Left hindlimb (tissue), 1 donor: ENCODE results near the gene APOBEC3C.
"Not testable (repeated sequence)": the region's sequence is repeated elsewhere in the genome, so short reads cannot be mapped to it uniquely, and the experiment has no call there.

Experiments
- DNase-seq: peaks from one replicate; pipeline ENCODE4 v3.0.0-alpha.2; 2018

The APOBEC3C gene

DNA sequence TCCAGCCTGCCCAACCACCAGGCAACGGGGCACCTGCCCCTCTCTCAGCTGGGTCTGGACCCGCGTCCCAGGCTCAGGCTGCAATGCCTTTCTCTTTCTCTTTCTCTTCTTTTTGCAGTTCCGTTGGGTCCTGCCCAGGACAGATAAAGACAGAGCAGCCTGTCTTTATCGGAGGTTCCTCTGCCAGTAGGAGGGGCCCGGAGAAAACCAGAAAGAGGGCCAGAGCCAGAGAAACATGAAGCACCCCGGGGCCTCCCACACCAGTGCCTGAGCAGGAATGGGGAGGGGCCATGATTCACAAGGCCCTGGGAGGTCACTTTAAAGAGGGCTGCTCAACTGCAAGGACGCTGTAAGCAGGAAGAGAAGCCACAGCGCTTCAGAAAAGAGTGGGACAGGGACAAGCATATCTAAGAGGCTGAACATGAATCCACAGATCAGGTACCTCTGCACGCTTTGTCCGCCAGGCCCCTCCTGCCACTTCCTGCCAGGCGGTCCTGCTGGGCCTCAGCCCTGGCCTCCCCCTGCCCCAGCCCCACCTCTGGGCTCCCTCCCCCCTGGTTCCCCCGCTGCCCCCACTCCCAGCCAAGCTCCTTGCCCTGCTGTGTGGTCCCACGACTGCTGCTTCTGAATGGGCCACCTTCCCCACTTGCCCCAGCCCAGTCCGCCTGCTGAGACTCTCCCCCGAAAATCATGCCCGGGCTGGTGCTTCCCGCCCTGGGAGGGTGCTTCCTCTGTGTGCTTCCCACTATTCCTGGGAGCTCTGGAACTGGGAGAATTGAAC lies at the start of gene APOBEC3C:
TSS of gene APOBEC3C (plus strand) at position 316 of the 781 bp plus-strand sequence. CDS start at position 422, 106 bp downstream.
- DNase-seq, result peak; percentile 65

DNA sequence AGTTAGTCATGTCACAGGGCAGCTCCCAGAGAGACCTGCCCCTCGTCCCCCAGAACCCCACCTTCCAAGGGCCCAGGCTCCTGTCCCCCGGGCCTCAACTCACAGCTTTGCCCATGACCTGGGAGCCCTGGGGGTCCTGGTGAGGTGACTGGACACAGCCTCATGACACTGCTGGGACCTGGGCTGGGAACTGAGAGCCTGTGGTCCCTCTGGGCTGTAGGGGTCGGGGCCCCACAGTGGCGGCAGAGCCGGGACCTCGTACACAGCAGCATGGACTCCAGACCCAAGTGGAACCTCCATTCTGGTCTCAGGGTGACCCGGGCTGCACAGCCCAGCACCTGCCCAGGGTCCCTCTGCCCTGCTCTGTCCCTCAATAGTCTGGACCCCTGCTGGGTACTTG lies 49.8 kb upstream of the APOBEC3C start:
- peak; percentile 20 for DNase-seq

DNA sequence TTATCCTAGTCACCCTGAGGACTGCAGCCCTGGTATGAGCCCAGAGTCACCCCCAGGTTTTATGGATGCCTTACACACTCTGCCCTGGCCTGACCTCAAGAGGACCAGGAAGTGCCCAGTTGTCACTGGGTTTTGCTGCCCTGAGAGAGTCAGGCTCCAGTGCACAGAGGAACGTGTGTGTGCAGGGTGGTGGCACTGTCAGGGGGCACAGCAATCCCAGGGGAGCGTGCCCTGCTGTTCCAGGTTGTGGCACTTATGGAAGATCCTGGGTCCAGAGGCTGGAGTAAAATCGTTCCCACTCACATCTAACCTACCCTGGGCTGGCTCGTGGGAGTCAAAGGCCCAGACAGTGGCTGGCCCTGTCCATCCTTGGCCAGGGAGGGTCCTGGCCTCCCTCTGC lies 49.1 kb upstream of the APOBEC3C start:
- peak; percentile 12 for DNase-seq

DNA sequence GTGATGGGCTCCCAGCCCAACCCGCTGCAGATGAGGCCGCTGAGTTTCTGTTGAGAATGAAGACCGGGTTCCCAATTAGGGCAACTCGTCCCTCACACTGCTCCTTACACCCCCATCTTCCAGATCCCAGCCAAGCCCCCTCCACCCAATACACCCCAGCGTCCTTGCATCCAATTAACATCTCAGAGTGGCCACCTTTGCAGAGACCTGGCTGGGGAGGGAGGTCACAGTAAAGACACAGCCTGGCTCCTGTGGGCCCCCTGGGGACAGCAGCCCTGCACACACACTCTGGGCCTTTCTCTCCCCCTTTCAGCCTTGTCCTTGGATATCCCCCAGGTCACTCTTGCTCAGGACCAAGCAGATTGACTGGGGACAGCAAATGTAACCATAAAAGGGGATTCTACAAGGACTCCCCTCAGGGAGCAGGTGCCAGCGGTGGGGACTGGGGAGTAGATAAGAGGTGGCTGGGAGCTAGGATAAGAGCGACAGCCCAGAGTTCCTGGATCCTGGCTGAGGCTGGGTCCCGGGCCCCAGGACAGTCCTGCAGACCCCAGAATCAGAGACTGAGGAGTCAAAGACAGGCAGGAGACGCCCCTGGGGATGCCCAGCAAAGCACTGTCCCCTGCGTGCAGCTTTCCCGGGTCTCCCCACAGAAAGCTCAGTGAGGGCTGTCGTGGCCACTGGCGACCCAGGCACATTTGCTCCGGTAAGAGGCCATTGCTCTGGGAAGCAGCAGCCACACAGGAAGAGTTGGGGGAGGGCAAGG lies 48.3 kb upstream of the APOBEC3C start:
- DNase-seq, result peak; percentile 12

DNA sequence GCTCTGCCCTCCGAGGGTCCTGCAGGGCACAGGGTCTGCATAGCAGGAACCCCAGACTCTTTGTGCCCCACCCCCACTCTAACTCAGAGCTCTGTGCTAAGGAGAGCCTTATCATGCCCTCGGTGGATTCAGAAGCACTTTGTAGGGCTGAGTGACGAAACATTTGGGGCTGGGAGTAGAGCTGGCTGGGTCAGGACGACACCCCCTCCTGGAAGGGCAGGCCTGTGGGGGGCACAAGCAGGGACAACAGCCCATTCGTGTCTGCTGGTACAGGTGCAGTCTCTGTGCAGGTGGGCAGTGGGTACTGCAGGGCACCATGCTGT lies 47.7 kb upstream of the APOBEC3C start:
- DNase-seq, result no peak

DNA sequence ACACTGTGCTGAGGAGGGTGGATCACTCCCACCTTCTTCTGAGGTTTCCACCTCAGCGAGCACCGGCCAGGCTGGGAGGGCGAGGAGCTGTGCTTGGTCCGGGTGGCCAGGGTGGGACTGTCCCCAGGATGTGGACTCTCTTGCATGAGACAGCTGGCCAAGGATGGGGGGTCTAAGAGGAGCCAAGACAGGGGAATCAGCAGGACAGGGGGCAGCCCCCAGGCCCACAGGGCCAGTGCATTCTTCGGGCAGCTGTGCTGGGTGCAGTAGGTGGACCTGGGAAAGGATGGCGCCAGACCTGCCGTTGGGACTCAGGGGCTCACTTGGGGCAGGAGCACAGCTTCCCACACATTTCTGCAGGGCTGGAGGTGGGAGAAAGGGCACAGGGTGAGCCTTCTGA lies 47.1 kb upstream of the APOBEC3C start:
- DNase-seq, result peak; percentile 17

DNA sequence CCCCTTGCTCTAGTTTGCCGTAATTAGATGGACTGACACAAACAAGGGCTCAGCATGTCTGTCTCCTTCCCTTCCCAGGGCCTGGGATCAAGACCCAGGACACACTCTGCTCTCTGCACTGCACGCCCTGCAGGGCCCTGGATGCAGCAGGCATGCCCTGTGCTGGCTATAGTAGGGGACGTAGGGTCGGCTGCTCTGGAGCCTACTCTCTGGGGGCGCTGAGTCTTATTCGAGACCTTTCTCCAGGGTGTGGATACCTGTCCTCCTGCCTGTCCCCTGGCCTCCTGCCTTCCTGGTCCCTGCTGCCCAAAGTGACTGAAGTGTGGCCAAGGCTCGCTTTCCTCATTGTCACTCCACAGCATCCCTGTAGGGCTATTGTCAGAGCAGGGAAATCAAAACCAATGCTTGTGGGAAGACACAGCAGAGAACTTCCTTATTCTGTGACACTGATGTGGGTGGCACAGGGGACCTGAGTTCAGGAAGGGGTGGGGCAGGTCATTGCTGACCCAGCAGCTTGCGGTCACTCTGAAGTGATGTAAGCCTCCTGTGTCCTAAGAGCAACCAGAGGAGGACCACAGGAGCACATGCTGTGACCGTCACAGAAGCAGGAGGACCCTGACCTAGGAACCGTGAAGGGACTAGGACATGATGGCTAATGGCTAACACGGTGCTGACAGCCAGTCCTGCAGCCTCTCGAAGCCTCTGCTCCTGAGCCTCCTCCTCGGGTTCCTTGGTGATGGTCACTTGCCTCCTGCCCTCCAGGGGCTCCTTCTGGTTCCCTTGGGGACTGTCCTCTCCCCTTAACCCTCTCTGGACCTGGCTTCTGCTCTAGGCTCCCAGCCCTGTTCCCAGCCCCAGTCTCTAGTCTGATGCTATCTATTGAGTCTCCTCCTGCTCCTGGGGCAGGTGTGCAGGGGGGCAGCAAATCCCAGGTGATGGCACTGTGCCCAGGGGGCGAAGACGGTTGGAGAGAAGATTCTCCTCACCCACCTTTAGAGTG lies 46.3 kb upstream of the APOBEC3C start:
- peak; percentile 9 for DNase-seq

DNA sequence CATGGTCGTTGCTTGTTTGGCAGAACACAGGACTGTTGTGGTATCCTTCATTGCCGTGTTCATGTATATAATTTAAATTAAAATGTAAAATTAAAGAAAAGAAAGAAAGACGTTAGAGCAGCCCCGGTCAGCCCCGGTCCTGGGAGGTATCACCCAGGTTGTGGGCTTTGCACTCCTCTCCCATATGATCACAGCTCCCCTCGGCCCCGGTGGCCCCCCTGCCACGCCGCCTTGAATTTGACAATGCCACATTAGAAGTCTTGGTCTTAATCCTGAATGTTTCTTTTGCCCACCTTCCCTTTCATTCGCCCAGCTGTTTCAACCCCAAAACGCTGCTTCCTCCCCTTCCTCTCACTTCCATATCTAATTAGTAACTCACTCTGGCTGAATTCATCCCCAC lies 45.3 kb upstream of the APOBEC3C start:
- no peak for DNase-seq

DNA sequence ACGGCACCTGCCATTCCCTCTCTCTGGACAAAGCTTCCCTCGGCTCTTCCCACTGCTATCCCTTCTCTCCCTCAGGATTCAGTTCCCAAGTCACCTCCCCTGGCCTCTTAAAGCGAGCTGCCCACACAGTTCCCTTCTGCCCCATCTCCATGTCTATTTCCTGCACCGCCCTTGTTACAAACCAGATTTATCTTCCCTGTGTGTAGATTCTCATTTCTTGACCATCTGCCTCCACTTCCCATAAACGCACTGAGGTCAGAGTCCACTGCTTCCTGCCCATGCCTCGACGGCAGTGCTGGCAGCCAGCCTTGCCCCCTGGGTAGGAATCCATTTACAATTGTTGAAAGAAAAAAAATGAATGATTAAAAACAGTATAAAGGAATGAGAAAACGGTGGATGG lies 43.5 kb upstream of the APOBEC3C start:
- peak; percentile 19 for DNase-seq

DNA sequence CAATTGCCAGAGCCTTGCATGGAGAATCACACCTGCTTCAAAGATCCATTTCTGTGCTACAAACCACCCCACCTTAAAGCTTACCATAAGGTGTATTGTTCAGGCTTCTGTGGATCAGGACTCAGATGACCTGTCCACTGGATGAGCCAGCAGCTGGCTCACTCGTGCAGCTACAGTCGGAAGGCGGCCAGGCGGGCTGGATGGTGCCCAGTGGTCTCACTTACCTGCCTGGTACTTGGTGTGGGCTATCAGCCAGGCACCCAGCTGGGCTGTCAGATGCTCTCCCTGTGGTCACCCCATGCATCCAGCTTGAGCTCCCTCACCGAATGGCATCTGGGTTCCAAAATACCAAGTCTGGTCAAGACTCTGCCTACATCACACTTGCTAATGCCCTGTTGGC lies 42.9 kb upstream of the APOBEC3C start:
- DNase-seq, result peak; percentile 4

DNA sequence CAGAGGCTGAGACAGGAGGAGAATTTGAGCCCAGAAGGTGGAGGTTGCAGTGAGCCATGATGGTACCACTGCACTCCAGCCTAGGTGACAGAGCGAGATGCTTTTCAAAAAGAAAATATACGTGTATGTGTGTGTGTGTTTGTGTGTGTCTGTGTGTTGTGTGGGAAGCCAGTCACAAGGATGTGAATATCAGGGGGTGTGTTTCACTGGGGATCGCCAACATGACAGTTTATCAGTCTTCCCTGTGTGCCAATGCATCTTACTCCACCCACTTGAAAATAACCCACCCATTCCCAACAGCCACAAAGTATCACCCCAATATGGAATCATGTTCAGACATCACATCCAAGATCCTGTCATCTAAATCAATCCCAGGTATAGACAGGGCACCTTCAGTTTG lies 42.3 kb upstream of the APOBEC3C start:
- peak; percentile 12 for DNase-seq

DNA sequence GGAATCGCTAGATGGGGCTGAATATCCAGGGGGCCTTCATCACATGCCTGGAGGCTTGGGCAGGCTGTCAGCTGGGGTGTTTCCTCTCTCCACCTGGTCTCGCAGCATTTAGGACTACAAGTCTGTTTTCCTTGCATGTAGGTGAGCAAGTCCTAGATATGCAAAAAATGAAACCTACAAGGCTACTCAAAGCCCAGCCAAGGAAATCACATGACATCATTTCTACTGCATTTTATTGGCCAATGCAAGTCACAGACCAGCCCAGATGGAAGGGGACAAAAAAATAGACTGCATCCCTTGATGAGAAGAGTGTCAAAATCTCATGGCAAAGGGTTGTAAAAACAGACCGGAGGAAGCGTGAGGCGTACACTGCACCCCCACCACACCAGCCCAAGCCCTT lies 41.5 kb upstream of the APOBEC3C start:
- DNase-seq, result no peak

DNA sequence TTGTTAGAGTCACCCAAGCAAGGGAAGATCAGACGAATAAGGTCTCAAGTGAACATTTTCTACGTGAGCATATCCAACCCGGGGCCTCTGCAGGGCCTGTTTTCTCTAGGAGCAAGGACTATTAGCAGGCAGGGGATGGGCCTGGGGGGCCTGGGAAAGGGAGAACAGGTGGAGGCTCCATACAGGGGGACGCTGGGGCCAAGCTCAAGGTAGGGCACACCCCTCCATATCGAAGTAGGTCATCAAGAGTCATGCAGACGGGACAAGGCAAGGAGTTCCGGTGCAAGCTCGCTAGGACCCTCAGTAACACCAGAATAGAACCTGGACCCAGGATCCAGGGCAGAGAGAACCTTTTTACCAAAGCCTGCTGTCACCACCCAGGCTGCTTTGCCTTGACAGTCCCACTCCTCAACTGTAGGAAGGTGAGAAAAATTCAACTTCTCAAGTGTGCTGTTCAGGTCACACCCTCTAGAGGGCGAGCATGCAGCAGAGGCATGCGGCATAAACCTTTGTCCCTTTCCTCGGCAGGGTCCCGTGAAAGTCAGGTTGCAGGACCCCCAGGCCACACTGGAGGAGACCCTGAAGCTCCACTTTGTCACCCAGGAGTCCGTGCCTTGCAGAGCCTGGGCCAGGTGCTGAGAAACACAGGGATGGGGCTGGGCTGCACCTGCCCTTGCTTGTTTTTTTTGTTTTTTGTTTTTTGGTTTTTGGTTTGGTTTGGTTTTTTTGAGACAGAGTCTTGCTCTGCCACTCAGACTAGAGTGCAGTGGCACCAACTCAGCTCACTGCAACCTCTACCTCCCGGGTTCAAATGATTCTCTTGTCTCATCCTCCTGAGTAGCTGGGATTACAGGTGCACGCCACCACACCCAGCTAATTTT lies 40.5 kb upstream of the APOBEC3C start:
- peak; percentile 42 for DNase-seq

DNA sequence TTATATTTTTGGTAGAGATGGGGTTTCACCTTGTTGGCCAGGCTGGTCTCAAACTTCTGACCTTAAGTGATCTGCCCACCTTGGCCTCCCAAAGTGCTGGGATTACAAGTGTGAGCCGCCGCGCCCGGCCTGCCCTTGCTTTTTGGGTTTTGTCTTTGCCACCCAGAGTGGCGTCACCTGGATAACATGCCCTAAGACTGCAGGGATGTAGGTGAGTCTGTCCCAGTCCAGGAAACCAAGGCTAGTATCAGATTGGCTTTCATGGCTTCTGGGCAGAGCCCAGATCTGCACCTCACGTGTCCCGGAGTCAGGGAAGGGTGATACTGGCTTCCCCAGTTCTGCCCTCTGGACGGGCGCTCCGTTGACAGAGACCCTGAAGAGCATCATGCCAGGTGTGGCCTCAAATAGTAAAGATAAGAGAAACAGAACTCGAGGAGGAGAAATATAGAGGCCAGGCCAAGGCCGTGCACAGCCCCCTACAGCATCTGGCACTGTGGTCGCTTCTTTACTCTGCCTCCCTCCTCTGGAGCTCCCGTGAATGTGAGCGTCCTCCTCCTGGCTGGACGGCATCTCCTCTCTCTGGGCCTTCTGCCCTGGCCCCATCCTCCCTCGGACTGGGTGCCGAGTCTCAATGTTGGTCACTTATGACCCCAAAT lies 39.8 kb upstream of the APOBEC3C start:
- DNase-seq, result peak; percentile 10

DNA sequence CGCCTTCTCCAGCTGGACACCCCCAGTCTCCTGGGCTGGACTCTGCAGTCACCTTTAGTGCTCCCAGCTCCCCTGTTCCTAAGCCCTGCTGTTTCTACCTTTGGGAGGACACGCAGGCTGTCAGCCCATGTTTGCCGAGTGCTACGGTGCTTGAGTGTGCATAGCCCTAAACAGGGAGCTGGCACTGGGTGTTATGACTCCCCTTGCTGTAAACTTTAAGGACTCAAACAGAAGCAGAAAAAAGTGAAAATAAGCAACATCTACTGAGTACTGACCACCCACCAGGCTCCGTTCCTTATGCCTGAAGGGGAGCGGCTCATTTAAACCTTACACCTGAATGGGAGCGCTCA lies 39.3 kb upstream of the APOBEC3C start:
- peak; percentile 3 for DNase-seq

DNA sequence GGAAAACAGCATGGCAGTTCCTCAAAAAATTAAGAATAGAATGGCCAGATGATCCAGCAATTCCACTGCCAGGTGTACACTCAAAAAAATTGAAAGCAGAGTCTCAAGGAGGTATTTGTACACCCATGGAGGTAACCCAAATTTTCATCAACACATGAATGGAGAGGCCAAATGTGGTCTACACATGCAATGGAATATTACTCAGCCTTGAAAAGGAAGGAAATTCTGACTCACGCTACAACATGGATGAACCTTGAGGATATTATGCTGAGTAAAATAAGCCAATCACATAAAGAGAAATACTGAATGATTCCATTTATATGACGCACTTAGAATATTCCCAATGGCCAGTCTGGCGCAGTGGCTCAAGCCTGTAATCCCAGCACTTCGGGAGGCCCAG lies 36.8 kb upstream of the APOBEC3C start:
- not testable (repeated sequence) for DNase-seq

DNA sequence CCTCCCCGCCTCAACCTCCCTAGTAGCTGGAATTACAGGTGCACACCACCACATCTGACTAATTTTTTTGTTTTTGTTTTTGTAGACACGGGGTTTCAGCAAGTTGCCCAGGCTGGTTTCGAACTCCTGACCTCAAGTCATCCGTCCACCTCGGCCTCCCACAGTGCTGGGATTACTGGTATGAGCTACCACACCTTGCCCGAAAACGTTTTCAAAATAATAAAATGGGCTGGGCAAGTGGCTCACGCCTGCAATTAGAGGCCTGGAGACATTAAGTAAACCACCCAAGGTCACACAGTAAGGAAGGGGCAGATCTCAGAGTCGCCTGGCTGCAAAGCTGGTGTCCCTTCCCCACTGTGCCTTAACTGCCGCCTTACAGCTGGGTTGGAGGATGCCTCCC lies 33.5 kb upstream of the APOBEC3C start:
- DNase-seq, result not testable (repeated sequence)

DNA sequence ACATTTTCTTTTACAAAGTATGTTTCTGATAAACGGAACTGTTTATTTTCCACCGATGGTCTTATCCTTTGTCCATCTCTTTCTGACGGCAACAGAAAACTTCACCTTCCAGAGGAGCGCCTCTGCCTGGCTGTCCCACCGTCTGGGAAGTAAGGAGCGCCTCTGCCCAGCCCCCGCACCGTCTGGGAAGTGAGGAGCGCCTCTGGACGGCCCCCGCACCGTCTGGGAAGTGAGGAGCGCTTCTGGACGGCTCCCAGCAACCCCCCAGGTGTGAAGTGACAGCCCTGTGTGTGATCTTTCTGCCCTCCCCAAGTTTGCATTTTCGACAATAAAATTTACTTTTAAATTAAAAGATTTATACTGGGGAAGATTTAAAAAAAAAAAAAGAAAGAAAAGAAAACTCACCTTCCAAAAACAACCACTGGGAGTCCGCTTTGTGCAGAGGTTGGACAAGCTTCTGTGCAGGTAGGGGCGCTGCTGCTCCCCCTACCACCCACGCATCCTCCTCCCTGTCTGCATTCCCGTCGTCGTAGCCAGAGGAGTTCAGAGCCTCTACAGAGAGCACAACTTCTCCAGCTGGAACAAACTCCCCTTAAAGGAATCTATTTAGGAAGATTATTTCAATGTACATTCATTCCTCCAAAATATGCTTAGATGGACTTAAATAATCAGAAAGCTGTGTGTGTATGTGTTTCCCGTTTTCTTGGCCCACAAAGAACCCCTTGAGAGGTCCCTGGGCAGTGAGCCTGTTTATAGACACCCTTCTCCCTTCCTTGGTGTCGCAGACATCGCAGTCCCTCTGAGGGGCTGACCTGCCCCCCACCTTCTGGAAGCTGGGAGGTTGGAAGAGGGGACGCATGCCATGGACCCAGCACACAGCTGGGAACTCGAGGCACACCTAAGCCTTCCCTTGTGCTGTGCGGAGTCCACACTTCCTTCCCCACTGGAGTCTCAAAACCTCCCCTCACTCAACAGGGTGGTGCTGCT lies 32.8 kb upstream of the APOBEC3C start:
- peak; percentile 70 for DNase-seq

DNA sequence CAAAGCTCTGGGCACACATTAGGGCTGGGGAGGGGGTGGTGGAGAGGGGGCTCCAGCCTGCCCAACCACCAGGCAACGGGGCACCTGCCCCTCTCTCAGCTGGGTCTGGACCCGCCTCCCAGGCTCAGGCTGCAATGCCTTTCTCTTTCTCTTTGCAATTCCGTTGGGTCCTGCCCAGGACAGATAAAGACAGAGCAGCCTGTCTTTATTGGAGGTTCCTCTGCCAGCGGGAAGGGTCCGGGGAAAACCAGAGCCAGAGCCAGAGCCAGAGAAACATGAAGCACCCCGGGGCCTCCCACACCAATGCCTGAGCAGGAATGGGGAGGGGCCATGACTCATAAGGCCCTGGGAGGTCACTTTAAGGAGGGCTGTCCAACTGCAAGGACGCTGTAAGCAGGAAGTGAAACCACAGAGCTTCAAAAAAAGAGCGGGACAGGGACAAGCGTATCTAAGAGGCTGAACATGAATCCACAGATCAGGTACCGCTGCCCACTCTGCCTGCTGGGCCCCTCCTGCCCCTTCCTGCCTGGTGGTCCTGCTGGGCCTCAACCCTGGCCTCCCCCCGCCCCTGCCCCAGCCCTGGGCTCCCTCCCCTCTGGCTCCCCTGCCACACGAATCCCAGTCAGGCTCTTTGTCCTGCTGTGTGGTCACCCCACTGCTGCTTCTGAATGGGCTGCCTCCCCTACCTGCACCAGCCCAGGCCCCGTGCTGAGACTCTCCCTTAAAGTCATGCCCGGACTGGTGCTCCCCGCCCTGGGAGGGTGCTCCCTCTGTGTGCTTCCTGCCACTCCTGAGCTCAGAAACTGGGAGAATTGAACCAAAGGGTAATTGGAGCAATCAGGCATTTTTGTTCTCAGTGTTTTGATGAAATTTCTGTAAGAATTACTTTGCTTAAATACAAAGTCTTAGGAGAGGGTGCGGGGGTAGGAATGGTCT lies 31.8 kb upstream of the APOBEC3C start, which contains the start of gene APOBEC3B:
TSS of gene APOBEC3B (plus strand) at position 356 of the 936 bp plus-strand sequence. CDS start at position 463, 107 bp downstream.
- peak; percentile 89 for DNase-seq
